ENCODE data around the gene CTDP1.
A peak's percentile ranks its signal among the peaks of the same experiment; 100 is the strongest.

The CTDP1 gene

GRCh38 chr18:79679552-79680099 lies at the start of gene CTDP1:
CTDP1 (plus strand) TSS chr18:79679803; CDS start chr18:79679948, 145 bp downstream.
- DNase-seq (ENCODE audit: low read depth in 1 of 2, low spot score in 1 of 2), result peak; percentile 77 to 80

GRCh38 chr18:79630281-79631095 lies 49.1 kb upstream of the CTDP1 start:
- no peak for DNase-seq (ENCODE audit: low read depth in 1 of 2, low spot score in 1 of 2)

- DNase-seq (ENCODE audit: low read depth in 1 of 2, low spot score in 1 of 2), result no peak
Measured at GRCh38 chr18:79631096-79631507, 48.5 kb upstream of the CTDP1 start.

GRCh38 chr18:79631761-79632446 lies 47.7 kb upstream of the CTDP1 start:
- no peak for DNase-seq (ENCODE audit: low read depth in 1 of 2, low spot score in 1 of 2)

- no peak for DNase-seq (ENCODE audit: low read depth in 1 of 2, low spot score in 1 of 2)
Measured at GRCh38 chr18:79632765-79633164, 46.8 kb upstream of the CTDP1 start.

- no peak for DNase-seq (ENCODE audit: low read depth in 1 of 2, low spot score in 1 of 2)
Measured at GRCh38 chr18:79634186-79634585, 45.4 kb upstream of the CTDP1 start.

GRCh38 chr18:79634593-79635426 lies 44.8 kb upstream of the CTDP1 start:
- DNase-seq (ENCODE audit: low read depth in 1 of 2, low spot score in 1 of 2), result no peak

GRCh38 chr18:79635427-79635726 lies 44.2 kb upstream of the CTDP1 start:
- no peak for DNase-seq (ENCODE audit: low read depth in 1 of 2, low spot score in 1 of 2)

GRCh38 chr18:79637181-79637920 lies 42.3 kb upstream of the CTDP1 start:
- DNase-seq (ENCODE audit: low read depth in 1 of 2, low spot score in 1 of 2), result no peak

- no peak for DNase-seq (ENCODE audit: low read depth in 1 of 2, low spot score in 1 of 2)
Measured at GRCh38 chr18:79637921-79638909, 41.4 kb upstream of the CTDP1 start.

GRCh38 chr18:79639072-79639829 lies 40.4 kb upstream of the CTDP1 start:
- DNase-seq (ENCODE audit: low read depth in 1 of 2, low spot score in 1 of 2), result no peak

GRCh38 chr18:79640064-79640672 lies 39.4 kb upstream of the CTDP1 start:
- DNase-seq (ENCODE audit: low read depth in 1 of 2, low spot score in 1 of 2), result no peak

- no peak for DNase-seq (ENCODE audit: low read depth in 1 of 2, low spot score in 1 of 2)
Measured at GRCh38 chr18:79640875-79641274, 38.7 kb upstream of the CTDP1 start.

GRCh38 chr18:79641722-79642497 lies 37.7 kb upstream of the CTDP1 start:
- no peak for DNase-seq (ENCODE audit: low read depth in 1 of 2, low spot score in 1 of 2)

- DNase-seq (ENCODE audit: low read depth in 1 of 2, low spot score in 1 of 2), result no peak
Measured at GRCh38 chr18:79642626-79643025, 37.0 kb upstream of the CTDP1 start.

GRCh38 chr18:79643054-79643984 lies 36.3 kb upstream of the CTDP1 start:
- no peak for DNase-seq (ENCODE audit: low read depth in 1 of 2, low spot score in 1 of 2)

Measured in stimulated activated CD4-positive, alpha-beta T cell treated with anti-CD3 and anti-CD28 coated beads, Interleukin-15, amount 100 ng/mL, for 1 hour (primary cell).